Prostate gland (tissue), 2 donors: ENCODE results near the gene PLXND1. TPM values are rescaled to one million over a fixed set of nuclear protein-coding genes. Genes with fewer than 3 reads are reported as not detected.

Experiments used
- DNase-seq: peaks from one replicate; pipeline ENCODE4 v3.0.0-alpha.2; 2019; ENCODE audit warnings: low spot score
- H3K27ac ChIP-seq, 2 donors: fragments of 200-600 bp; sonication (generic); 2 replicates each; pipeline ENCODE4 v1.5.1; 2017 to 2019
- H3K27me3 ChIP-seq: fragments of 200-600 bp; sonication (generic); replicated peaks from 2 replicates; pipeline ENCODE4 v1.5.1; 2019; ENCODE audit not compliant: insufficient read depth
- H3K36me3 ChIP-seq, 2 donors: fragments of 200-600 bp; sonication (generic); 1 replicate in 1 of 2; 2 replicates in 1 of 2; pipeline versions ENCODE4 v1.5.1 to v1.8.1; 2017 to 2019
- H3K4me1 ChIP-seq: fragments of 200-600 bp; sonication (generic); replicated peaks from 2 replicates; pipeline ENCODE4 v1.5.1; 2019
- H3K4me3 ChIP-seq, 2 donors: fragments of 200-600 bp; sonication (generic); 2 replicates each; pipeline ENCODE4 v1.5.1; 2017 to 2019
- H3K9me3 ChIP-seq: fragments of 200-600 bp; sonication (generic); 2 replicates; pipeline ENCODE4 v1.5.1; 2017
- POLR2A ChIP-seq: fragments of 450-650 bp; IDR thresholded peaks from one replicate; pipeline ENCODE4 v1.6.1; 2016; ENCODE audit warnings: antibody characterized with exemption, mild to moderate bottlenecking
- POLR2AphosphoS5 ChIP-seq: sonication (generic); formaldehyde crosslinking; IDR thresholded peaks from one replicate; pipeline ENCODE4 v1.6.1; 2017; ENCODE audit warnings: antibody characterized with exemption
- WGBS: methylation state at CpG from one replicate; pipeline ENCODE4 v1.1.5; 2018; 5-methylcytosine and 5-hydroxymethylcytosine counted together
- intact Hi-C: fragments of 100-400 bp; cut with DNase I; formaldehyde crosslinking; loops from one replicate; pipeline ENCODE4 v1.14.2; 2022
- total RNA-seq, 2 donors: library from RNA; depleted of rRNA; stranded (reverse); fragments of >200 nt; gene quantifications; one replicate each; pipeline ENCODE4 v1.1.0, GENCODE V29; 2016
- TF ChIP-seq, protein P1 (sequence below), 4 experiments: fragments of 200-600 bp in 2 of 4; fragments of 450-650 bp in 2 of 4; sonication (generic) in 2 of 4; IDR thresholded peaks; 1 replicate in 3 of 4; 2 replicates in 1 of 4; pipeline ENCODE4 v1.5.1; 2016 to 2019; ENCODE audit warnings: antibody characterized with exemption in 4 of 4, mild to moderate bottlenecking in 2 of 4, moderate library complexity in 2 of 4

PLXND1 gene
- total RNA-seq, 2 donors from 2014 or later, result 19.7 to 83.6 TPM

DNA sequence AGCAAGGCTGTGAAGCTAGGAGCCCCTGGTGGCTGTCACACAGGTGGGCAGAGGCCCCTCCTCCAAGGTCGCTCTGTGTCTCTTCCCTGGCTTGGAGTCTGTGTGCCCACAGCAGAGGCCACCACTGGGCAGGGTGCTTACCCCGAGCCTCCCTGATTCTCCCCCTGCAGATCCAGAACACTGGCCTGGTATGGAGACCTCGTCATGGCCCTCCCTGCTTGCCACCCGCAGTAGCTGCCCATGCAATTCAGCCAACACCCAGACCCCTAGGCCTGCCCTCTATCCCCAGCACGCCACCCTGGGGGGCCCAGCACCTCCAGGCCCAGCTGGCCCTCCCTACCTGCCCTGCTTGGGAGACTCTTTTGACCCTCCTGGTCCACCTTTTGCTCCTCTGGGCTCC is 83.5 kb downstream of the PLXND1 start:
- no peaks in the 10 kb centered on the region for H3K4me1 ChIP-seq
- 78% methylated on average over 5 of the region's 5 CpGs for WGBS
- DNase-seq, result no peak
- intact Hi-C loops, result no loop called here
- no peak overlapping the region for H3K27ac ChIP-seq
- H3K27me3 ChIP-seq, result no peaks in the 10 kb centered on the region
- no peaks in the 10 kb centered on the region for H3K36me3 ChIP-seq
- no peak for TF ChIP-seq POLR2A
- TF ChIP-seq POLR2AphosphoS5, result no peak
- TF ChIP-seq, protein P1, sequence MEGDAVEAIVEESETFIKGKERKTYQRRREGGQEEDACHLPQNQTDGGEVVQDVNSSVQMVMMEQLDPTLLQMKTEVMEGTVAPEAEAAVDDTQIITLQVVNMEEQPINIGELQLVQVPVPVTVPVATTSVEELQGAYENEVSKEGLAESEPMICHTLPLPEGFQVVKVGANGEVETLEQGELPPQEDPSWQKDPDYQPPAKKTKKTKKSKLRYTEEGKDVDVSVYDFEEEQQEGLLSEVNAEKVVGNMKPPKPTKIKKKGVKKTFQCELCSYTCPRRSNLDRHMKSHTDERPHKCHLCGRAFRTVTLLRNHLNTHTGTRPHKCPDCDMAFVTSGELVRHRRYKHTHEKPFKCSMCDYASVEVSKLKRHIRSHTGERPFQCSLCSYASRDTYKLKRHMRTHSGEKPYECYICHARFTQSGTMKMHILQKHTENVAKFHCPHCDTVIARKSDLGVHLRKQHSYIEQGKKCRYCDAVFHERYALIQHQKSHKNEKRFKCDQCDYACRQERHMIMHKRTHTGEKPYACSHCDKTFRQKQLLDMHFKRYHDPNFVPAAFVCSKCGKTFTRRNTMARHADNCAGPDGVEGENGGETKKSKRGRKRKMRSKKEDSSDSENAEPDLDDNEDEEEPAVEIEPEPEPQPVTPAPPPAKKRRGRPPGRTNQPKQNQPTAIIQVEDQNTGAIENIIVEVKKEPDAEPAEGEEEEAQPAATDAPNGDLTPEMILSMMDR (IDR thresholded peaks at IDR 0.05), result no peak
- no peak overlapping the region for H3K4me3 ChIP-seq
- no peaks in the 10 kb centered on the region for H3K9me3 ChIP-seq

DNA sequence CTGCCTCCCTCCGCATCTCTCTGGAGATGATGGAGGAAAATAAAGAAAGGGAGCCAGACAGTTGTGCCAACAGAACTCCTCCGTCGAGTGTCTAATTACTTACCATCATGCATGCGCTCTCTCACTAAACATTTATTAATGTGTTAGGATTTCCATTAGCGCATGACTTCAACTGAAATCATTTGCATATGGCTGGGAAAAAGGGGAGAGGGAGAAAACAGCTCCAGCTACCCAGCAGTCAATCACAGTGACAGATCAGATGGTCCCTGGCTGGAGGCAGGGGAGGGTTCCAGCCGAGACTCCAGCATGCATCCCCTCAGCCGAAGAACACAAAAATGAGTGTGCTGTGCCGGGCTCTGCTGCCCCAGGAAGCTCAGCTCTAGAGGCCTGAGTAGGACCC is 84.9 kb downstream of the PLXND1 start:
- no peaks in the 10 kb centered on the region for H3K9me3 ChIP-seq
- H3K4me1 ChIP-seq, result no peaks in the 10 kb centered on the region
- intact Hi-C loops, result no loop called here
- TF ChIP-seq, protein P1 (IDR thresholded peaks at IDR 0.05), result no peak
- TF ChIP-seq POLR2A (no peak), POLR2AphosphoS5 (no peak)
- H3K4me3 ChIP-seq, result no peak overlapping the region
- H3K27ac ChIP-seq, result no peak overlapping the region
- WGBS, result 73% methylated on average over 8 of the region's 8 CpGs
- DNase-seq, result no peak
- H3K36me3 ChIP-seq, result no peaks in the 10 kb centered on the region
- no peaks in the 10 kb centered on the region for H3K27me3 ChIP-seq

DNA sequence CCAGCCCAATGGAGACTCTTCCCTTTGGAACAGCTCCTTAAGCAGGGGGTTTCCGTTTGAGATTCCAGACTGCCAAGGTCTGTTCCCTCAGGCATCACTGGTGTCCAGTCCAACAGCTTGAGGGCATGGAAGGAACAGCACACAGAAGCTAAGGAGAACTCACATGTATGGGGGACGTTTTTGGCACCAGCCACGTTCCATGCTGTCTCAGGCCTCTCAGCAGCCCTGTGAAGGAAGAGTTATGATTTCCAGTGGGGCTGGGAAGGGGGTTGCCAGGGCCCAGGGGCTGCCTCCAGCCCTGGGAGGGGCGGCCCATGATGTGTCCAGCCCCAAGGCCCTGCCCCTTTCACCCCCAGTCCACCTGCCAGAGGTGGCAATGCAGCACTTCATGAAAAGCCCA is 85.5 kb downstream of the PLXND1 start:
- Histone ChIP-seq H3K4me1 (no peaks in the 10 kb centered on the region), H3K27ac (no peak overlapping the region), H3K36me3 (no peaks in the 10 kb centered on the region), H3K4me3 (no peak overlapping the region), H3K27me3 (no peaks in the 10 kb centered on the region), H3K9me3 (no peaks in the 10 kb centered on the region)
- intact Hi-C loops, result no loop called here
- no peak for DNase-seq
- 85% methylated on average over 4 of the region's 4 CpGs for WGBS
- TF ChIP-seq POLR2AphosphoS5 (no peak), POLR2A (no peak)
- TF ChIP-seq, protein P1 (IDR thresholded peaks at IDR 0.05), result no peak

DNA sequence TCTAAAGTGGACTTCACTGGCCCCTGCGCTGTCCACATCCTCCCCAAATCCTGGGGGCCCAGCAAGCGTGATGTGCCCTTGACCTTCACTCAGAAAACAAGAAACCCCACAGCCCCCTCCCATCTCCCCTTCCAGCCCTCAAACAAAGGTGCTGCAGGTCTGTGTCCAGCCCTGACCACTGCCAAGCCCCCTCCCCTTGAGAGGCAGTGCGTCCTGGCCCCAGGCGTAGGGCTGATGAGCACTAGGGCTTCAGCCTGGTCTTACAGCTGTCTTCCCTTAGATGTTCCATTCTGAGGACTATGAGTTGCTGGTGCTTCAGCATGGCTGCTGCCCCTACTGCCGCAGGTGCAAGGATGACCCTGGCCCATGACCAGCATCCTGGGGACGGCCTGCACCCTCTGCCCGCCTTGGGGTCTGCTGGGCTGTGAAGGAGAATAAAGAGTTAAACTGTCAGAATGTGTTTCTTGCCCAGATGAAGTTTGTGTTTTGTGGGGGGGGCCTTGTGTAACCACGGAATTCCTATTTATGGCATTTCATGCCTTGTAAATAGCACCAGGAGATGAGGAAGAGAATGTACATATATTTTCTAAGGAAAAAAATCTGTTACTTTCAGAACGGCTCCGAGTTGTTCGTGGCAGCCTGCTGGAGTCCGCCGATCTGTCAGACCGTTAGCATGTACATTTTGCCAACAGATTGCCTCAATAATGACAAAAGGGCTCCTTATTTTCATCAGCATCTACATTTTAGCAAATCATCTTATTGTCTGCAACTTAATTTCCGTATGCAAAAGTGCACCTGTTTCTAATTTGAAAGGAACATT is 86.4 kb downstream of the PLXND1 start:
- Histone ChIP-seq H3K36me3 (no peaks in the 10 kb centered on the region), H3K27ac (no peak overlapping the region), H3K4me1 (no peaks in the 10 kb centered on the region), H3K27me3 (no peaks in the 10 kb centered on the region), H3K9me3 (no peaks in the 10 kb centered on the region), H3K4me3 (no peak overlapping the region)
- WGBS, result 85% methylated on average over 15 of the region's 15 CpGs
- intact Hi-C loops, result no loop called here
- DNase-seq, result no peak
- TF ChIP-seq, protein P1 (IDR thresholded peaks at IDR 0.05), result no peak
- no peak for TF ChIP-seq POLR2A
- no peak for TF ChIP-seq POLR2AphosphoS5

DNA sequence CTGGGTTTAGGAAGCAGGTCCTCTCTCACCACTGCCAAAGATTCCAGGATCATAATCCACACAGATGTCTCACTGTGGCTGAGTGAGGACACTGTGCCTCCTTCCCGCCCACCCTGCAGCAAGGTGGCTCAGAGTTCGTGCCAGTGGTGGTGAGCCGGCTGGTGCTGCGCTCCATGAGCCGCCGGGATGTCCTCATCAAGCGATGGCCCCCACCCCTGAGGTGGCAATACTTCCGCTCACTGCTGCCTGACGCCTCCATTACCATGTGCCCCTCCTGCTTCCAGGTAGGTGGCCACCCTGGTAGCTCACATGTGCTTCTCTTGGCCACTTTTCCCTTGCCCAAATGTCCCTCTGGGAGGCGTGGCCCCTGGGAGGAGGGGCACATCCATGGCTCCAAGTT is 87.0 kb downstream of the PLXND1 start:
- WGBS, result 91% methylated on average over 10 of the region's 10 CpGs
- TF ChIP-seq POLR2AphosphoS5 (no peak), POLR2A (no peak)
- TF ChIP-seq, protein P1 (IDR thresholded peaks at IDR 0.05), result no peak
- no peak overlapping the region for H3K27ac ChIP-seq
- H3K27me3 ChIP-seq, result no peaks in the 10 kb centered on the region
- intact Hi-C loops, result no loop called here
- H3K4me1 ChIP-seq, result no peaks in the 10 kb centered on the region
- no peak for DNase-seq
- no peaks in the 10 kb centered on the region for H3K9me3 ChIP-seq
- no peak overlapping the region for H3K4me3 ChIP-seq
- no peaks in the 10 kb centered on the region for H3K36me3 ChIP-seq
